ENCODE data around the gene IGSF21. TPM values are rescaled to one million over a fixed set of nuclear protein-coding genes. Genes with fewer than 3 reads are reported as not detected.

The IGSF21 gene
- total and polyA plus RNA-seq, 2 donors from 2014 or later, result 1.4 to 6.6 TPM

DNA sequence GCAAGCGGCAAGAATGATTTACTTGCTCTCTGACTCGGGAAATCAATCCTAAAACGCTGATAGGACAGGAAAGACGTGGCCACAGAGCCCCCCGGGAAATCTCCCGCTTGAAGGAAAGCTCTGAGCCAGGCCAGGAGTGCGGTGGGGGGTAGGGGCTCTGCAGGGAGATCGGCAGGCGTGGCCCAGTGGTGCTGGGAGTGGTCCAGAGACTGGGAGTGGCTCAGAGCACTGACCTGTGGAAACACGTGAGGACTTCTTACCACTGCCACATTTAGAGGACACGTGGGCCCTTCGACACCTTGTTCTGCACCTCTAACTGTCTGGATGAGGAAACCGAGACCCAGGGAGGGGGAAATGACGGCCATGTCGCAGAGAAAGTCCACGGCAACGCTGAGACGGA lies 243.1 kb downstream of the IGSF21 start:
- TF ChIP-seq, protein P1, sequence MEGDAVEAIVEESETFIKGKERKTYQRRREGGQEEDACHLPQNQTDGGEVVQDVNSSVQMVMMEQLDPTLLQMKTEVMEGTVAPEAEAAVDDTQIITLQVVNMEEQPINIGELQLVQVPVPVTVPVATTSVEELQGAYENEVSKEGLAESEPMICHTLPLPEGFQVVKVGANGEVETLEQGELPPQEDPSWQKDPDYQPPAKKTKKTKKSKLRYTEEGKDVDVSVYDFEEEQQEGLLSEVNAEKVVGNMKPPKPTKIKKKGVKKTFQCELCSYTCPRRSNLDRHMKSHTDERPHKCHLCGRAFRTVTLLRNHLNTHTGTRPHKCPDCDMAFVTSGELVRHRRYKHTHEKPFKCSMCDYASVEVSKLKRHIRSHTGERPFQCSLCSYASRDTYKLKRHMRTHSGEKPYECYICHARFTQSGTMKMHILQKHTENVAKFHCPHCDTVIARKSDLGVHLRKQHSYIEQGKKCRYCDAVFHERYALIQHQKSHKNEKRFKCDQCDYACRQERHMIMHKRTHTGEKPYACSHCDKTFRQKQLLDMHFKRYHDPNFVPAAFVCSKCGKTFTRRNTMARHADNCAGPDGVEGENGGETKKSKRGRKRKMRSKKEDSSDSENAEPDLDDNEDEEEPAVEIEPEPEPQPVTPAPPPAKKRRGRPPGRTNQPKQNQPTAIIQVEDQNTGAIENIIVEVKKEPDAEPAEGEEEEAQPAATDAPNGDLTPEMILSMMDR (IDR thresholded peaks at IDR 0.05; ENCODE audit: borderline replicate concordance, extremely low read depth, insufficient read depth), result no peak
- no peaks in the 10 kb centered on the region for H3K9me3 ChIP-seq (ENCODE audit: control insufficient read depth in 2 of 3, insufficient read depth in 1 of 3, low read length in 3 of 3)
- no peak for FAIRE-seq
- no peaks in the 10 kb centered on the region for H3K4me1 ChIP-seq (ENCODE audit: control insufficient read depth in 2 of 3, insufficient read depth in 2 of 3, low read depth in 1 of 3, low read length in 3 of 3)
- peak in 1 of 5 donors; percentile 7 for DNase-seq
- no peak overlapping the region for H3K4me3 ChIP-seq (ENCODE audit: low read length in 3 of 3)
- H3K9ac ChIP-seq (ENCODE audit: low read length in 3 of 3), result no peak overlapping the region
- H3K27ac ChIP-seq (ENCODE audit: low read depth in 2 of 2, low read length in 2 of 2), result no peak overlapping the region
- no peaks in the 10 kb centered on the region for H3K36me3 ChIP-seq (ENCODE audit: control insufficient read depth in 2 of 3, insufficient read depth in 3 of 3, low read length in 3 of 3)
- intact Hi-C loops (cut with DNase I), result no loop called here
- no peaks in the 10 kb centered on the region for H3K27me3 ChIP-seq (ENCODE audit: control insufficient read depth, insufficient read depth, low read length)

DNA sequence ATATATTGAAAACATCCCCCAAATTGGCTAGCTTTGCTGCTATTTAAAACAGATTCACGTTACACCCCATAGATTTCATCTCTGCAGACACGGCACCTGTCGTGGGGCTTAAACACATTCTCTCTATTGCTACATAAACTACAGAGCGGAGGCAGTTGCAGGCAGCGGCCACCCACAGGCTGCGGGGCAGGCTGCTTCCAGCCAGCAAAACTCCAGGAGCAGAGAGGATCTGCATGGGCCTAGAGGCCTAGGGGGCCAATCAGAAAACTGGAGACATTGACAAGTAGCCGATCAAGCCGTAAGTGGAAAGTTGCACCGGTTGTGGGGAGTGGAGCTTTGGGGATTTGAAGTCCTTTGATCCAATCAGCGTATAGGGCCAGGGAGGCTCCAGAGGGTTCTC lies 244.1 kb downstream of the IGSF21 start:
- DNase-seq, result peak in 3 of 5 donors; percentile 20 to 37 (median 20)

DNA sequence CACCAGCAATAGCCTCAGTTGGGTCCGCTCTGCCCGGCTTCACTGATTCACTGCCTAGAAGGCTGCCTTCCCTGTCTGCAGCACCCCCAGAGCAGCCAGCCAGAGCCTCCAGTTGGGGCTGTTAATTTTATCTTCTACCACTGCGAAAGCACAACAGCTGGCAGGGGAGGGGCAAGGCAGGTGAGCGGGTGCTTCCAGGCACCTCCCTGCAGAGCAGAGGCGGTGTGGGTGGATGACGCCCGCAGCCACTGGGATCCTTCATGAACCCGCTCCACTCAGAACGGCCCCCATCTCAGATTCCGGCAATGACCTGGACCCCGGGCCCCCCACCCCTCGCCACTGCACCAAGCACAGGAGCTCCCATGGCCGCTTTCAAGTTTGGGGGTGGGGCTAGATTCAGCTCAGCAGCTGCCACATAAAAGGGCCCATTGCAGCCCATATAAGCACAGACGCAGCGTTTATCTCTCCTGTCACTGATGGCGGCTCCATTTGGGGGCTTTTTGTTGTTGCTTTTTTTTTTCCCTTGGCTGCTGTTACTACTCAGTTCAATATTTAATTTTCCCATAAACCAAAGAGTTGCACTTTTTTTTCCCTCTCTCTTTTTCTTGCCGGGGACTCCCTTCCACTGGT lies 245.2 kb downstream of the IGSF21 start:
- Histone ChIP-seq H3K4me1 (ENCODE audit: control insufficient read depth in 2 of 3, insufficient read depth in 2 of 3, low read depth in 1 of 3, low read length in 3 of 3) (no peaks in the 10 kb centered on the region), H3K27ac (ENCODE audit: low read depth in 2 of 2, low read length in 2 of 2) (no peak overlapping the region), H3K9me3 (ENCODE audit: control insufficient read depth in 2 of 3, insufficient read depth in 1 of 3, low read length in 3 of 3) (no peaks in the 10 kb centered on the region), H3K36me3 (ENCODE audit: control insufficient read depth in 2 of 3, insufficient read depth in 3 of 3, low read length in 3 of 3) (no peaks in the 10 kb centered on the region), H3K4me3 (ENCODE audit: low read length in 3 of 3) (no peak overlapping the region), H3K27me3 (ENCODE audit: control insufficient read depth, insufficient read depth, low read length) (no peaks in the 10 kb centered on the region), H3K9ac (ENCODE audit: low read length in 3 of 3) (no peak overlapping the region)
- TF ChIP-seq, protein P1 (IDR thresholded peaks at IDR 0.05; ENCODE audit: borderline replicate concordance, extremely low read depth, insufficient read depth), result no peak
- FAIRE-seq, result no peak
- DNase-seq, result peak in 4 of 5 donors; percentile 31 to 63 (median 48)
- intact Hi-C loops (cut with DNase I), result no loop called here

More for the DNA sequence above, 244.1 kb downstream of the IGSF21 start:
- Histone ChIP-seq H3K36me3 (ENCODE audit: control insufficient read depth in 2 of 3, insufficient read depth in 3 of 3, low read length in 3 of 3) (no peaks in the 10 kb centered on the region), H3K27ac (ENCODE audit: low read depth in 2 of 2, low read length in 2 of 2) (no peak overlapping the region), H3K4me3 (ENCODE audit: low read length in 3 of 3) (no peak overlapping the region), H3K4me1 (ENCODE audit: control insufficient read depth in 2 of 3, insufficient read depth in 2 of 3, low read depth in 1 of 3, low read length in 3 of 3) (no peaks in the 10 kb centered on the region), H3K9ac (ENCODE audit: low read length in 3 of 3) (no peak overlapping the region), H3K9me3 (ENCODE audit: control insufficient read depth in 2 of 3, insufficient read depth in 1 of 3, low read length in 3 of 3) (no peaks in the 10 kb centered on the region), H3K27me3 (ENCODE audit: control insufficient read depth, insufficient read depth, low read length) (no peaks in the 10 kb centered on the region)
- intact Hi-C loops (cut with DNase I), result no loop called here
- no peak for FAIRE-seq
- TF ChIP-seq, protein P1 (IDR thresholded peaks at IDR 0.05; ENCODE audit: borderline replicate concordance, extremely low read depth, insufficient read depth), result no peak

DNA sequence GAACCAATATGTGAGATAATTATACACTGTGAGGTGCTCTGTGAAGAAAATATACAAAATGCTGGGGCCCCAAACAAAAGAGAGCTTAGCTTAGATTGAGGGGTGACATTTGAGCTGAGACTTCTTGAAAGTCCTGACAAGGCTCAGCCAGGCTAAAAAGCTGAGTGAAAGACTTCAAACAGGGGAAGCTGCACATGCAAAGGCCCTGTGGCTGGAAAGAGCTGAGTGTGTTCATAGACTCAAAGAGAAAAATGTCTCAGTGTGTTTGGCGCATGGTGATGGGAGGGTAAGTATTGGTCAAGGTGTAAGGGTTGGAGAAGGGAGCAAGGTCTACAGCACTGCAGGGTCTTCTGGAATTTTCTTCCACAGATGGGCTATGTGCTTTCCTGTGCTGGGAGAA lies 245.9 kb downstream of the IGSF21 start:
- H3K4me1 ChIP-seq (ENCODE audit: control insufficient read depth in 2 of 3, insufficient read depth in 2 of 3, low read depth in 1 of 3, low read length in 3 of 3), result no peaks in the 10 kb centered on the region
- TF ChIP-seq, protein P1 (IDR thresholded peaks at IDR 0.05; ENCODE audit: borderline replicate concordance, extremely low read depth, insufficient read depth), result no peak
- no peaks in the 10 kb centered on the region for H3K27me3 ChIP-seq (ENCODE audit: control insufficient read depth, insufficient read depth, low read length)
- no peak for DNase-seq
- intact Hi-C loops (cut with DNase I), result no loop called here
- H3K9me3 ChIP-seq (ENCODE audit: control insufficient read depth in 2 of 3, insufficient read depth in 1 of 3, low read length in 3 of 3), result no peaks in the 10 kb centered on the region
- no peak overlapping the region for H3K4me3 ChIP-seq (ENCODE audit: low read length in 3 of 3)
- no peak overlapping the region for H3K27ac ChIP-seq (ENCODE audit: low read depth in 2 of 2, low read length in 2 of 2)
- no peaks in the 10 kb centered on the region for H3K36me3 ChIP-seq (ENCODE audit: control insufficient read depth in 2 of 3, insufficient read depth in 3 of 3, low read length in 3 of 3)
- FAIRE-seq, result no peak
- H3K9ac ChIP-seq (ENCODE audit: low read length in 3 of 3), result no peak overlapping the region
